NCI-H526 treated with DMSO at 0.1 percent for 48 hours (cell line): ENCODE measurements around the gene UBXN7.
"Not testable (repeated sequence)": the region's sequence is repeated elsewhere in the genome, so short reads cannot be mapped to it uniquely, and the experiment has no call there.

Experiments
- DNase-seq: peaks from one replicate; lab custom pipeline; 2025; lab: John Stamatoyannopoulos, UW

UBXN7 gene

GRCh38 chr3:196355668-196356067 lies 76.6 kb downstream of the UBXN7 start:
- DNase-seq: no peak

- no peak for DNase-seq
Measured at GRCh38 chr3:196354132-196354531, 78.1 kb downstream of the UBXN7 start.

GRCh38 chr3:196351541-196351940 lies 80.7 kb downstream of the UBXN7 start:
- no peak for DNase-seq

GRCh38 chr3:196350067-196350466 lies 82.2 kb downstream of the UBXN7 start:
- DNase-seq: no peak

- DNase-seq: no peak
Measured at GRCh38 chr3:196348698-196349097, 83.5 kb downstream of the UBXN7 start.

- DNase-seq: no peak
Measured at GRCh38 chr3:196344663-196345062, 87.6 kb downstream of the UBXN7 start.

GRCh38 chr3:196343917-196344316 lies 88.3 kb downstream of the UBXN7 start:
- not testable (repeated sequence) for DNase-seq

GRCh38 chr3:196341137-196341536 lies 91.1 kb downstream of the UBXN7 start:
- no peak for DNase-seq

- DNase-seq: no peak
Measured at GRCh38 chr3:196340466-196340865, 91.8 kb downstream of the UBXN7 start.

- no peak for DNase-seq
Measured at GRCh38 chr3:196339493-196340254, 92.6 kb downstream of the UBXN7 start.

- DNase-seq: no peak
Measured at GRCh38 chr3:196339044-196339443, 93.2 kb downstream of the UBXN7 start.

- no peak for DNase-seq
Measured at GRCh38 chr3:196336319-196337145, 95.7 kb downstream of the UBXN7 start.

GRCh38 chr3:196335503-196335948 lies 96.7 kb downstream of the UBXN7 start:
- no peak for DNase-seq

- no peak for DNase-seq
Measured at GRCh38 chr3:196334982-196335381, 97.2 kb downstream of the UBXN7 start.

GRCh38 chr3:196332168-196332567 lies 100.1 kb downstream of the UBXN7 start:
- no peak for DNase-seq

GRCh38 chr3:196327405-196327804 lies 104.8 kb downstream of the UBXN7 start:
- no peak for DNase-seq

- no peak for DNase-seq
Measured at GRCh38 chr3:196326936-196327335, 105.3 kb downstream of the UBXN7 start.

GRCh38 chr3:196323691-196324090 lies 108.5 kb downstream of the UBXN7 start:
- peak; percentile 9 for DNase-seq

- no peak for DNase-seq
Measured at GRCh38 chr3:196323016-196323415, 109.2 kb downstream of the UBXN7 start.

- no peak for DNase-seq
Measured at GRCh38 chr3:196321162-196321561, 111.1 kb downstream of the UBXN7 start.

GRCh38 chr3:196320137-196320536 lies 112.1 kb downstream of the UBXN7 start:
- DNase-seq: no peak

- DNase-seq: peak; percentile 80
Measured at GRCh38 chr3:196317687-196318467, 114.3 kb downstream of the UBXN7 start, which contains the start of gene DYNLT2B. DYNLT2B (minus strand) TSS chr3:196318240; CDS start chr3:196318152, 88 bp downstream.
